ENCODE measurements around the gene GALNT18.
A peak's percentile ranks its signal among the peaks of the same experiment; 100 is the strongest.

The GALNT18 gene

GRCh38 chr11:11584530-11584810, 37.3 kb downstream of the GALNT18 start:
- no peak for ATAC-seq

- no peak for ATAC-seq
These were observed 37.8 kb downstream of the GALNT18 start for GRCh38 chr11:11583801-11584529.

GRCh38 chr11:11582011-11582701, 39.6 kb downstream of the GALNT18 start:
- ATAC-seq, result no peak

- ATAC-seq, result no peak
These were observed 40.3 kb downstream of the GALNT18 start for GRCh38 chr11:11581481-11581880.

GRCh38 chr11:11580841-11581411, 40.9 kb downstream of the GALNT18 start:
- ATAC-seq, result no peak

- no peak for ATAC-seq
These were observed 41.8 kb downstream of the GALNT18 start for GRCh38 chr11:11580012-11580411.

GRCh38 chr11:11579012-11579988, 42.5 kb downstream of the GALNT18 start:
- ATAC-seq, result no peak

GRCh38 chr11:11577932-11578911, 43.6 kb downstream of the GALNT18 start:
- no peak for ATAC-seq

GRCh38 chr11:11577251-11577855, 44.5 kb downstream of the GALNT18 start:
- no peak for ATAC-seq

- no peak for ATAC-seq
These were observed 47.2 kb downstream of the GALNT18 start for GRCh38 chr11:11574373-11575287.

- no peak for ATAC-seq
These were observed 49.4 kb downstream of the GALNT18 start for GRCh38 chr11:11572386-11572785.

GRCh38 chr11:11571893-11572292, 49.9 kb downstream of the GALNT18 start:
- no peak for ATAC-seq

GRCh38 chr11:11570823-11571222, 51.0 kb downstream of the GALNT18 start:
- ATAC-seq, result no peak

GRCh38 chr11:11569936-11570491, 51.8 kb downstream of the GALNT18 start:
- no peak for ATAC-seq

GRCh38 chr11:11568651-11569229, 53.1 kb downstream of the GALNT18 start:
- ATAC-seq, result no peak

GRCh38 chr11:11567936-11568650, 53.7 kb downstream of the GALNT18 start:
- peak in 1 of 2 donors; percentile 20 for ATAC-seq

- no peak for ATAC-seq
These were observed 56.2 kb downstream of the GALNT18 start for GRCh38 chr11:11565636-11566035.

GRCh38 chr11:11563200-11563975, 58.4 kb downstream of the GALNT18 start:
- no peak for ATAC-seq
